ENCODE data around the gene STH.

- no peak for TF ChIP-seq CTCF (conservative IDR thresholded peaks at IDR 0.05 in 1 of 2, IDR thresholded peaks at IDR 0.05 in 1 of 2; ENCODE audit: low read depth in 1 of 2, low read length in 2 of 2)
- no peak for TF ChIP-seq EZH2 (IDR thresholded peaks at IDR 0.05; ENCODE audit: low read length, missing control alignments)
Observed at GRCh38 chr17:46001390-46002310, 2.6 kb downstream of the STH start.
